ENCODE data around the gene DYSF. TPM values are rescaled to one million over a fixed set of nuclear protein-coding genes. Genes with fewer than 3 reads are reported as not detected.

The DYSF gene
- total RNA-seq, 1 experiment from 2014 or later: 5.5 TPM

- DNase-seq: no peak
- Histone ChIP-seq H4K20me1 (ENCODE audit: control insufficient read depth, insufficient read depth, insufficient read length) (no peaks in the 10 kb centered on the region), H2BK20ac (ENCODE audit: low read depth, low read length, poor library complexity, severe bottlenecking) (no peak overlapping the region), H3K4ac (ENCODE audit: low read depth, low read length) (no peak overlapping the region), H4K91ac (ENCODE audit: insufficient read length, low read depth, low read length) (no peak overlapping the region), H3K9ac (ENCODE audit: extremely low read depth, insufficient read length, low read length) (no peak overlapping the region), H2AK5ac (ENCODE audit: insufficient read length, low read length) (no peak overlapping the region), H2BK15ac (ENCODE audit: low read depth, low read length) (no peak overlapping the region), H4K8ac (replicated peaks; ENCODE audit: insufficient read length, low read depth, low read length) (no peak overlapping the region), H3K56ac (ENCODE audit: insufficient read length, low read depth, low read length) (no peak overlapping the region), H3K79me2 (ENCODE audit: insufficient read depth, low read length) (no peaks in the 10 kb centered on the region), H3K79me1 (ENCODE audit: insufficient read depth, low read depth, low read length, poor library complexity, severe bottlenecking) (no peaks in the 10 kb centered on the region), H3K14ac (ENCODE audit: insufficient read depth, low read length) (no peak overlapping the region), H3K4me2 (ENCODE audit: insufficient read depth, insufficient read length, low read length) (no peak overlapping the region), H3K23ac (ENCODE audit: insufficient read length, low read depth, low read length) (no peak overlapping the region), H3K4me1 (ENCODE audit: insufficient read depth, low read length) (no peaks in the 10 kb centered on the region; the same call in 1 of the 2 replicates), H2BK12ac (ENCODE audit: insufficient read length, low read depth, low read length) (no peak overlapping the region), H2BK5ac (ENCODE audit: insufficient read length, low read length) (no peak overlapping the region), H2AFZ (ENCODE audit: low read length) (no peak overlapping the region), H3K9me3 (ENCODE audit: control insufficient read depth, low read depth, low read length) (no peaks in the 10 kb centered on the region), H4K5ac (ENCODE audit: insufficient read length, low read depth, low read length) (no peak overlapping the region), H2BK120ac (ENCODE audit: low read depth, low read length, poor library complexity, severe bottlenecking) (no peak overlapping the region), H3K27me3 (ENCODE audit: insufficient read depth, low read length) (peaks cover 31% of the 10 kb centered on the region), H3K23me2 (ENCODE audit: insufficient read length, low read depth, low read length, poor library complexity, severe bottlenecking) (peaks cover 14% of the 10 kb centered on the region), H3T11ph (ENCODE audit: low read length) (no peak overlapping the region), H3K27ac (ENCODE audit: insufficient read length, low read depth, low read length) (no peak overlapping the region), H3K18ac (ENCODE audit: insufficient read length, low read depth, low read length) (no peak overlapping the region)
- no peak overlapping the region for H3K27ac Mint-ChIP-seq
- no peaks in the 10 kb centered on the region for H3K9me3 Mint-ChIP-seq
- no peaks in the 10 kb centered on the region for H3K36me3 Mint-ChIP-seq (ENCODE audit: insufficient read depth in 1 of 3, low read depth in 3 of 3)
- H3K27me3 Mint-ChIP-seq (ENCODE audit: low read depth): peaks cover 43% of the 10 kb centered on the region
- H3K4me3 Mint-ChIP-seq: no peak overlapping the region
- H3K4me1 Mint-ChIP-seq: peaks cover 11% of the 10 kb centered on the region in 2 experiments
- WGBS (ENCODE audit: extremely low coverage, insufficient read length, low lambda C conversion rate): no CpG with 5 or more reads among the region's 8 CpGs
- TF ChIP-seq CTCF (conservative IDR thresholded peaks at IDR 0.05): no peak
Measured at GRCh38 chr2:71469403-71470398, 16.3 kb downstream of the DYSF start.

Measured in H9 (cell line).